ENCODE measurements around the gene CNTN5.

Gene CNTN5

DNA sequence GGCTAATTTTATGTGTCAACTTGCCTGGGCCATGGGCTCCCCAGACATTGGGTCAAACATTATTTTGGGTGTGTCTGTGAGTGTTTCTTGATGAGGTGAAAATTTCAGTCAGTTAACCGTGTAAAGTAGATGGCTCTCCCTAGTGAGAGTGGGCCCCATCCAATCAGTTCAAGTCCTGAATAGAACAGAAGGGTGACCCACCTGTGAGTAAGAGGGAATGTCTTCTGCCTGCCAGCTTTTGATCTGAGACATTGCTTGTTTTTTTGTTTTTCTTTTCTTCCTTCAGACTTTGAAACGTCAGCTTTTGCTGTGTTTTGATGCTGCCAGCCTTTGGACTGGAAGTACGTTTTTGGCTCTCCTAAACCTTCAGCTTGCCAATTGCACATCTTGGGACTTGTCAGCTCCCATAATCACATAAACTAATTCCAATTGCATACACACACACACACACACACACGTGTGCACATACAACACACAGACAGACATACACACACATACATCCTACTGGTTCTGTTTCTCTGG lies 300.1 kb downstream of the CNTN5 start:
- no peaks in the 10 kb centered on the region for H3K9me3 ChIP-seq (ENCODE audit: severe bottlenecking)
- H3K27ac ChIP-seq (ENCODE audit: poor library complexity, severe bottlenecking) = no peak overlapping the region
- DNase-seq (ENCODE audit: low spot score) (no peak), ATAC-seq (ENCODE audit: low read depth) (no peak; the same call in 2 of the 3 replicates)
- no peaks in the 10 kb centered on the region for H3K36me3 ChIP-seq (ENCODE audit: low read depth)
- no peak for TF ChIP-seq CTCF (IDR thresholded peaks at IDR 0.05; ENCODE audit: poor library complexity, severe bottlenecking)
- no peaks in the 10 kb centered on the region for H3K27me3 ChIP-seq (ENCODE audit: insufficient read depth, poor library complexity, severe bottlenecking)
- H3K4me3 ChIP-seq (ENCODE audit: severe bottlenecking) = no peak overlapping the region
- peaks cover 8% of the 10 kb centered on the region for H3K4me1 ChIP-seq (ENCODE audit: insufficient read depth, poor library complexity, severe bottlenecking)

DNA sequence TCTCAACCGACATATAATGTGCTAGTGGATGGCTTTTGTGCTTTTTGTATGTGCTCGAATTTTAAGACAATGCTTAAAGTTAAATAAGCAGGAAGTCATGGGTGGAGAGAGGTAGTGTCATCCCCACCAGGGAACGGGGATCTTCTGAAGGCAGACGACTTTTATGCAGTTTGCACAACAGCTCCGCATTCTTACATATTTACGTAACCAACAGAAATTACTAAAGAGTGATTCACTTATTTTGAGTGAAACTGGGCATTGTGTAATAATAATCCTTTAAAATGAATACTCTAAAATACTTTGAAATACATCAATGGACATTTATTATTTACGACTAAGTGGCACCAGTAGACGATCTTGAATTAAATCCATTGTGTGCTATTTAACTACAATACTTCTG lies 305.1 kb downstream of the CNTN5 start:
- Histone ChIP-seq H3K4me3 (ENCODE audit: severe bottlenecking) (no peak overlapping the region), H3K4me1 (ENCODE audit: insufficient read depth, poor library complexity, severe bottlenecking) (peaks cover 13% of the 10 kb centered on the region), H3K36me3 (ENCODE audit: low read depth) (no peaks in the 10 kb centered on the region), H3K27me3 (ENCODE audit: insufficient read depth, poor library complexity, severe bottlenecking) (no peaks in the 10 kb centered on the region), H3K9me3 (ENCODE audit: severe bottlenecking) (no peaks in the 10 kb centered on the region), H3K27ac (ENCODE audit: poor library complexity, severe bottlenecking) (peak overlapping the region; percentile 73)
- DNase-seq (ENCODE audit: low spot score) = peak; percentile 60
- no peak for TF ChIP-seq CTCF (IDR thresholded peaks at IDR 0.05; ENCODE audit: poor library complexity, severe bottlenecking)
- ATAC-seq (ENCODE audit: low read depth) = peak; percentile 98

DNA sequence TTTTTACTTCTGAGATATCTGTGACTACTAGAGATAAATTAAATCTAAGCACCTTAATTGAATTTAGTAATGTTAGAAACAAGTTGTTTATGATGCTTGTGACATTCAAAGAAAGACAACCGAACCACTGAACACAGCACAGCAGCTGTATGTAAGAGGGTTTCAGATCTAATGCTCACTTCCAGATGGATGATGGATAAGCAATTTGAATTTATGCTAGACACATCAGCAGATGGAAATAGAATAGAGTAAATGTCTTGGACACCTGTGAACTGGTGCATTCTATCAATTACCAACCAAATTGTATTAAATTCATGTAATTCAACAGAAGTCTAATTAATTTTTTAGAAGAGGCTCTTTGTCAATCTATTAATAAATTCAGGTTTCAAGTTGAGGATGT lies 306.3 kb downstream of the CNTN5 start:
- Histone ChIP-seq H3K9me3 (ENCODE audit: severe bottlenecking) (no peaks in the 10 kb centered on the region), H3K27me3 (ENCODE audit: insufficient read depth, poor library complexity, severe bottlenecking) (no peaks in the 10 kb centered on the region), H3K4me1 (ENCODE audit: insufficient read depth, poor library complexity, severe bottlenecking) (peaks cover 13% of the 10 kb centered on the region), H3K36me3 (ENCODE audit: low read depth) (no peaks in the 10 kb centered on the region), H3K4me3 (ENCODE audit: severe bottlenecking) (no peak overlapping the region), H3K27ac (ENCODE audit: poor library complexity, severe bottlenecking) (no peak overlapping the region)
- TF ChIP-seq CTCF (IDR thresholded peaks at IDR 0.05; ENCODE audit: poor library complexity, severe bottlenecking) = no peak
- no peak for ATAC-seq (ENCODE audit: low read depth)
- DNase-seq (ENCODE audit: low spot score) = no peak

DNA sequence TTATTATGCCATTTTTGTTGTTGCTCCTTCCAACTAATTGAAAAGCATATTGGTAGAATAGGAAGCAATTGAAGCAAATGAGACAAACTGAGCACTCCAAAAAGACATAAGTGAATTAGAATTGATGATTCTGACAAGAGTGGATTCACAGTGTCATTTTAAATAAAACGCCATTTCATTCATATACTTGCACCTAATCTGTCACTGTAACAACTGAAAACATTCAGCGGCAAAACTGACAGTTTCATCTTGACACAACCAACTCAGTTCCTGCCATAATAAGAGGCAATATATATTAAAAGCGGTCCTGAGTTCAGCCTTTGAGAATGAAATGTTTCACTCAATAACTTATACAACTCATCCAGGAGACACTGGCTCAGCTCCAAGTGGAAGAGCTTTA lies 306.8 kb downstream of the CNTN5 start:
- Histone ChIP-seq H3K4me1 (ENCODE audit: insufficient read depth, poor library complexity, severe bottlenecking) (peaks cover 13% of the 10 kb centered on the region), H3K27ac (ENCODE audit: poor library complexity, severe bottlenecking) (no peak overlapping the region), H3K4me3 (ENCODE audit: severe bottlenecking) (no peak overlapping the region), H3K36me3 (ENCODE audit: low read depth) (no peaks in the 10 kb centered on the region), H3K9me3 (ENCODE audit: severe bottlenecking) (no peaks in the 10 kb centered on the region), H3K27me3 (ENCODE audit: insufficient read depth, poor library complexity, severe bottlenecking) (no peaks in the 10 kb centered on the region)
- TF ChIP-seq CTCF (IDR thresholded peaks at IDR 0.05; ENCODE audit: poor library complexity, severe bottlenecking) = no peak
- ATAC-seq (ENCODE audit: low read depth) = no peak
- DNase-seq (ENCODE audit: low spot score) = no peak

DNA sequence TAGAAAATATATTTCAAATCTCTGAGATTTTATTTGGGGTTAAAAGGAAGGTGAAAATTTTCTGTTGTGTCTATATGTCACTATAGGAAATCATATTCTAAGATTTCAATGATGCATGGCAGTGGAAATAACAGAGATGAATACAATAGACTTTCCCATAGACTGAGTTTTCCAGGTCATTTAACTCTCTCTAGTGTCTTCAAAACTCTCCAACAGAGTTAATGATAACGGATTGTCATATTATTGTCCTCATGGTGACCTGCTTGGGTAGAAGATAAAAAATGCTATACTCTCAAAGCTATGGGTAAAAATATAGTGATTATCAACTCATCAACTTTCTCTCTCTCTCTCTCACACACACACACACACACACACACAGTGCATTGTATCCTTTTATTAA lies 312.9 kb downstream of the CNTN5 start:
- no peaks in the 10 kb centered on the region for H3K27me3 ChIP-seq (ENCODE audit: insufficient read depth, poor library complexity, severe bottlenecking)
- no peaks in the 10 kb centered on the region for H3K4me1 ChIP-seq (ENCODE audit: insufficient read depth, poor library complexity, severe bottlenecking)
- no peaks in the 10 kb centered on the region for H3K36me3 ChIP-seq (ENCODE audit: low read depth)
- ATAC-seq (ENCODE audit: low read depth) (no peak), DNase-seq (ENCODE audit: low spot score) (no peak)
- TF ChIP-seq CTCF (IDR thresholded peaks at IDR 0.05; ENCODE audit: poor library complexity, severe bottlenecking) = no peak
- H3K4me3 ChIP-seq (ENCODE audit: severe bottlenecking) = no peak overlapping the region
- no peak overlapping the region for H3K27ac ChIP-seq (ENCODE audit: poor library complexity, severe bottlenecking)
- no peaks in the 10 kb centered on the region for H3K9me3 ChIP-seq (ENCODE audit: severe bottlenecking)
